Stimulated activated CD8-positive, alpha-beta memory T cell treated with anti-CD3 and anti-CD28 coated beads, Interleukin-4, amount 100 ng/mL, for 4 hours (primary cell): ENCODE results near the gene ANAPC7.
A peak's percentile ranks its signal among the peaks of the same experiment; 100 is the strongest.
"Not testable (repeated sequence)": the region's sequence is repeated elsewhere in the genome, so short reads cannot be mapped to it uniquely, and the experiment has no call there.

Source experiments
- DNase-seq, 2 donors: peaks; one replicate each; pipeline ENCODE4 v3.0.0-alpha.2; 2020; ENCODE audit warnings: low read depth in 2 of 2, low spot score in 1 of 2

The ANAPC7 gene, protein sequence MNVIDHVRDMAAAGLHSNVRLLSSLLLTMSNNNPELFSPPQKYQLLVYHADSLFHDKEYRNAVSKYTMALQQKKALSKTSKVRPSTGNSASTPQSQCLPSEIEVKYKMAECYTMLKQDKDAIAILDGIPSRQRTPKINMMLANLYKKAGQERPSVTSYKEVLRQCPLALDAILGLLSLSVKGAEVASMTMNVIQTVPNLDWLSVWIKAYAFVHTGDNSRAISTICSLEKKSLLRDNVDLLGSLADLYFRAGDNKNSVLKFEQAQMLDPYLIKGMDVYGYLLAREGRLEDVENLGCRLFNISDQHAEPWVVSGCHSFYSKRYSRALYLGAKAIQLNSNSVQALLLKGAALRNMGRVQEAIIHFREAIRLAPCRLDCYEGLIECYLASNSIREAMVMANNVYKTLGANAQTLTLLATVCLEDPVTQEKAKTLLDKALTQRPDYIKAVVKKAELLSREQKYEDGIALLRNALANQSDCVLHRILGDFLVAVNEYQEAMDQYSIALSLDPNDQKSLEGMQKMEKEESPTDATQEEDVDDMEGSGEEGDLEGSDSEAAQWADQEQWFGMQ

DNA sequence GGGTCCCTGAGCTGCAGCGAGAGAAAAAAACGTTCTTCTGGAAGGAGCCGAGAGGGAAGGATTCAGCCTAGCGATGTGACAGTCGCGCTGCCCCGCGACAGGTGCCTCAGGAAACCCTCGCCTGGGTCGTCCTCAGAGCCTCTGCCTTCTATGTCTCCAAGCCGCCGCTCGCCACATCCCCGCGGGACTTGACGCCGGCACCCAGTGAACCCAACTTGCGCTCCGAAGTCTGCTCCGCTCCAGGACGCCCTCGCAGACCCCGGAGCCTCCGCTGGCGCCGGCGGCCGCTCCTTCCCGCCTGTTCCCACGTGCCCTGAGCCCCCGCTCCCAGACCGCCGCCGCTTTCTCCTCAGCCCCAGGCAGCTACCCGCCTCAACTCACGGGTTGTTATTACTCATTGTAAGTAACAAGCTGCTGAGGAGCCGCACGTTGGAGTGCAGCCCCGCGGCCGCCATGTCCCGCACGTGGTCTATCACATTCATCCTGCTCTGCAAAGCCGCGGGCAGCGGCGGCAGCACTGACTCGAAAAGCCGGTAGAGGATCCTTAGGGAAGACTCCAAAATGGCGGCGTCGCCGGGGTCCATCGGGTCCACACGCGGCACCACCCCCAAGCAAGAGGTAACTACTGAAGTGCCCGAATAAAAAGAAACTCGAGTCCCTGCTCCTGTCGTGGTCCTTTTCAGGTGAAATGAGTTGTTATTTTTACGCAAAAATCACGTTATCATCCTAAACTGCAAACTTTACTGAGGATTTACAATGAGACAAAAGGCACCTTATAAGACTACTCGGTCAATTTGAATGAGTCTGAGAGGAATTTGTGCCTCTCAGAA lies at the start of gene ANAPC7:
Gene ANAPC7 (minus strand): TSS at position 563 of the 830 bp plus-strand sequence. CDS start 81 bp downstream, at position 482.
- peak; percentile 65 to 71 for DNase-seq

GRCh38 chr12:110451263-110451662 lies 47.8 kb upstream of the ANAPC7 start:
- DNase-seq: no peak

DNA sequence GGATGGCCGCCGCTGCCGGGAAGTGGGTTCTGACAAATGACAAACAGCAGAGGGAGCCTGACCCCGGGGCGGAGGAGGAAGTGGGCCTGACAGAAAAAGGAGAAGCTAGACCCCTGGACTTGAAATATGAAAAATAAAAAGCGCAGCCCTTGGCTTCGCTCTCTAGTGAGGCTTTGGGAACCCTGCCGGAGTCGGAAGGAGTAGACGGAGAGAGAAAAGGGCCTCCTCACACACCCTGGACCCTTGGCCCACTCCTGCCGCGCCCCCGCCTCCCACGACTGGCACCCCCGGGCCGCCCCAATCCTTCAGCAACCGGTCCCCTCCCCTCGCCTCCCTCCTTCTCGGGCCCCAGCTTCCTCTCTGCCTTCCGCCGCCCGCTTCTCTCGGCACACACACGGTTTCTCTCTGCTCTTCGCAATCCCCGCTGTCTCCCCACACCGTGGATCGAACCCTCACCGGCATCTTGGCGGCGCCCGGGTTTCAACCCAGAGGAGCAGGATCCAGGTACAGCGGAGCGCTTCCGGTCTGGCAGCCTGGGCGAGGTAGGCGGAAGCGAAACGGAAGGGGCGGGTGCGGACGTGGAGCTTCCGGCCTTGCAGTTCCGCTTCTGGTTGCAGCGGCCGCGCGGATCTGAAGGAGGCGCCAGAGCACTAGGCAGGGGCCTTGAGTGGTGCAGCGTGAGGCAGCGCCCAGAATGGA lies 46.4 kb upstream of the ANAPC7 start, which contains the start of gene ARPC3:
Gene ARPC3 (minus strand): TSS at position 539 of the 699 bp plus-strand sequence. CDS start 77 bp downstream, at position 462.
- peak; percentile 82 to 89 for DNase-seq

DNA sequence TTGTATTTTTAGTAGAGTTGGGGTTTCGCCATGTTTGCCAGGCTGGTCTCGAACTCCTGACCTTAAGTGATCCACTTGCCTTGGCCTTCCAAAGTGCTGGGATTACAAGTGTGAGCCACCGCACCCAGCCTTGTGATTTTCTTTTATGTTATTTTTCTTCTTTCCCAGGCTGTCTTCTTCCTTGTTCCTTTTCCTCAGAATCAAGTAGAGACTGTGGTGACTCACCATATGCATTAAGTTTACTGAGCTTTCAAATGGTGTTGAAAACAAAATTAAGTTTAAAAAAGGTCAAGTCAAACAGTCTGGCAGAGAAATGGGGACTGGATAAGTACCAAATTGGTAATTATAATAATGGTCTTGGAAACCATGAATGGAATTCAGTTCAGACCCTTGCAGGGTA lies 40.9 kb upstream of the ANAPC7 start:
- DNase-seq: no peak

GRCh38 chr12:110436231-110436630 lies 32.7 kb upstream of the ANAPC7 start:
- no peak for DNase-seq

DNA sequence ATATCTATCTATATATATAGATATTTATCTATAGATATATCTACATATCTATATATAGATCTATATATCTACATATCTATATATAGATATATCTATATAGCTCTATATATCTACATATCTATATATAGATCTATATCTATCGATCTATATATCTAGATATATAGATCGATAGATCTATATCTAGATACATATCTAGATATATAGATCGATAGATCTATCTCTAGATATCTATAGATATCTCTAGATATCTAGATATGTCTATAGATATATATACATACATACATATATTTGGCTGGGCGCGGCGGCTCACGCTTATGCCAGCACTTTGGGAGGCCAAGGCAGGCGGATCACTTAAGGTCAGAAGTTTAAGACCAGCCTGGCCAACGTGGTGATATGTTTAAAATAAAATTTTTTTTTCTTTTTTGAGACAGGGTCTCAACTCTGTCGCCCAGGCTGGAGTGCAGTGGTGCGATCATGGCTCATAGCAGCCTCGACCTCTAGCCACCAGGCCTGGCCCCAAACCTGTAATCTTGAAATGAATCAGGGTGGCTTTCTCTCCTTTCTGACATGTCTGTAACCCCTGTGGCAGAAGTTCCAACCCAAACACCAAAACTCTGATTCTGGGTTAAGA lies 28.6 kb upstream of the ANAPC7 start:
- no peak for DNase-seq

GRCh38 chr12:110429676-110430075 lies 26.2 kb upstream of the ANAPC7 start:
- DNase-seq: not testable (repeated sequence)

DNA sequence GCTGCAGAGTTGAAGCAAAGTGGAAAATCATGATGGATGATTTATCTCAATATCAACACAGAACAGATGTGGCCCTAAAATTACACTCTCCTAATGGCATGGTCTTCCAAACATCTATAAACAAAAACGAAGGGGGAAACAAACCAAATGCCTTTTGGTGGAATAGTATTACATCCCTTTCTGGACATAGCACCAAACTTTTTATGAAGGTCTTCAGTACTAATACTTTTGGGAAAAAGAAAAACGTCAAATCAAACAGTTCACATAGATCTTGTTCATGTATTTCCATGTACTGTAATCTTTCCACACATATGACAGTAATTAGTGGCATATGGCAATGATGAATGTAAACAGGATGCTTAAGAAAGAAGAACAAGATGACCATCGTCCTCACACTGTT lies 22.9 kb upstream of the ANAPC7 start:
- DNase-seq: no peak

DNA sequence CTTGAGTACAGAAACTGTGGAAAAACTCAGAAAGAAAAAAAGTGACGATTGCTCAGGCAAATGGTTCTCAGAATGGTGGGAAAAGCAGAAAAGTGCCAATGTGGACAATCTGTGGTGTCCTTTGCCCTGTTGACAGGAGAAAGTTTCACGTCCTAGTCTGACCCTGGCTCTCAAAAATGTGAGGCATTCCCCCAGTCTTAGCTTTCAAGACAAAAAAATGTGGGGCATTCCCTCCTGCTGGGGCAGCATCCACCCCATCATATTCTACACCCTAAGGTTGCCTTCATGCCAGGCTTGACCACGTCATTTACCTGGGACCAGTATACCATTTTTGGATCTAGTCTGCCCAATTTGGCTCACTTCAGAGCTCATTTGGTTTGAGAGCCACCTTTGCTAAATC lies 20.7 kb upstream of the ANAPC7 start:
- no peak for DNase-seq

DNA sequence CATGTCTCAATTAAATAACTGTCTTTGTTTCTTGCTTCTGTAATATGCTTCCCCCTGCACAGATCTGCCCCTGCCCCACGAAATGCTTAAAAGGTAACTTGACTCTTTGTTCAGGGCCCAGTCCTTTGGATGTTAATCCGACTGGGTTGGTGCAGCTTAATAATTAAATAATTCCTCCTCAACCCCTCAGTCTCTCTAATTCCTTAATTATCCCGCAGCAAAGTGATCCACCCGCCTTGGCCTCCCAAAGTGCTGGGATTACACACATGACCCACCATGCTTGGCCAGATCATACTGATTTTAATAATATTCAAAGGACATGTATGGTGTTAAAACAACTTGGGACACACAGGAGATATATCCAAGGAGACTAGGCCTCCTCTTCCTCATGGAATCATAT lies 18.2 kb upstream of the ANAPC7 start:
- no peak for DNase-seq

GRCh38 chr12:110421159-110421661 lies 17.7 kb upstream of the ANAPC7 start:
- no peak for DNase-seq

GRCh38 chr12:110420644-110421043 lies 17.1 kb upstream of the ANAPC7 start:
- not testable (repeated sequence) for DNase-seq

DNA sequence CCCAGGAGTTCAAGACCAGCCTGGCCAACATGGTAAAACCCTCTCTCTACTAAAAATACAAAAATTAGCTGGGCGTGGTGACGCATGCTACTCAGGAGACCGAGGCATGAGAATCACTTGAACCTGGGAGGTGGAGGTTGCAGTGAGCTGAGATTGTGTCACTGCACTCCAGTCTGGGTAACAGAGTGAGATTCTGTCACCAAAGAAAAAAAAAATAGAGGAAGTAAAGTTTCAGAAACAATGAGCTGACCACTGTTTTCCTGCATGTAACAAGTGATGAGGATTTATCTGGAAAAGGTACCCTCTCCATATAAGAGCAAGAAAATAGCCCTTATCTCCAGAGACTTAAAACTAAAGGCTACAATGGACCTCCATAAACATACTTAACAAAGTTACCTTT lies 13.6 kb upstream of the ANAPC7 start:
- DNase-seq: not testable (repeated sequence)

GRCh38 chr12:110410086-110410485 lies 6.6 kb upstream of the ANAPC7 start:
- DNase-seq: not testable (repeated sequence)

- not testable (repeated sequence) for DNase-seq
These were observed 1.7 kb upstream of the ANAPC7 start for GRCh38 chr12:110405126-110405662.

DNA sequence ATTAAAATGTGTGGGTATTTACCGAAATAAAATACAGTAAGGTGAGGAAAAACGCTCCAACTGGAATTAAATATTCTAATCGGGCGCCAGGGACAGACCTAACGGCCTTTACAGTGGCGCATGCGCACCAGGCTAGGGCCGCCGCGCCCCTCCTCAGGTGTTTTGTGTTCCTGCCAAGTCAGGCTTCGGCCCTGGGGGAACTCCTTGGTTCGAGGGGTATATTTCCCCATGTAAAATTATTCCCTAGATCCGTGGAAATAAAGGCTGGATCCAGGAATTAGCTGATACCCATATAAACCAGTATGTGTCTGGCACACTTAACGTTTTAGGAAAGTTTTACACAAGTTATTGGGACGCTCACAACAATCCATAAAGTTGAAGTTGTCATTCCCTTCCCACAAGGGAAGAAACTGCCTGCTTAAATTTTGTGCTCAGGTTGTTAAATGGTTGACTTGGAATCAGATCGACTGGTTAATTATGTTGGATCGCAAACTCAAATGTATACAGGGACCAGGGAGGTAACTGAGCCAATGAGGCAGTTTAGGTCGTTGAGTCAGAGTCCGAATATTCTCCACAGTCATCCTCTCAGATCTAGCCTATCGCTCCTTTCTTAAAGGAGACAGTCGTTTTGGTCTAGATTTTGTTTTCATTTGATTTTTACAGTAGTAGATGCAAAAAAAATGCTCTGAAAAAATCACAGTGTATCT lies 621 bp upstream of the ANAPC7 start:
- peak; percentile 52 to 60 for DNase-seq

DNA sequence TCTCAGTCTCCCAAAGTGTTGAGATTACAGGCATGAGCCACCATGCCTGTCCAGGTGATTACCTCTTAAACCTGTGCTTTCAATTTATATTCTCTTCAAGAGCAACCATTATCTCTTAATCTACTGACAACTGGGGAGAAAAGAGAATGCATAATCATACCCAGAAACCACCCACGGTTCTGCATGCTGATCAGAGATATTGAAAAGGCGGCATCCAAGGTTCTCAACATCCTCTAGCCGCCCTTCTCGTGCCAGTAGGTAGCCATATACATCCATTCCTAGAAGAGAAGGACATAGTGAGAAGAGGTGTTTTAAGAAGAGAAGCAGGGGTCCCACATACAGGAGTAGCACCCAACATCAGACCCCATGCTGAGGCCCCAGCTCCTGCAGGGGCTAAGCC lies 20.8 kb downstream of the ANAPC7 start:
- no peak for DNase-seq

DNA sequence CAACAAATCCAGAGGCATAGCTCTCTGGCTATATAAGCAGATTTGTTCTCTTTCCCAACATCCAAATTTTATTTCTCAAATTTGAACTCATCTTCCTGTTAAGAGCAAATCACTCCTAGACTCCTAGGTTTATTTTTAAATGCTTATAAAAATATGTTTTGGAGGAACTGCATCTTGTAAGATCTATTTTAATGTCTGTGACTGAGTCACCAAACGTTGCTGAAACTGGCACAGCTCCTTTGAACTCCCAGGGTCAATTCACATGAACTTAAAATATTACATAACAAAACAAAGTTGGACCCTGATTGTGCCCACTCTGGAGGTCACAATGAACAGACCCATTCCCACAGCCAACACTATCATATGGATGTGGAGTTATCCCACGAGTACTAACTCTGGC lies 23.9 kb downstream of the ANAPC7 start:
- DNase-seq: no peak

- no peak for DNase-seq
These were observed 24.3 kb downstream of the ANAPC7 start for GRCh38 chr12:110379197-110379596.
